Mammary epithelial cell (primary cell): Measurements from ENCODE around the gene YTHDC1.

ENCODE experiments used
- EZH2 ChIP-seq: IDR thresholded peaks from 2 replicates; pipeline ENCODE4 v1.6.1; 2012; ENCODE audit warnings: low read length, inconsistent platforms, borderline replicate concordance
- TF ChIP-seq, protein P1 (sequence below), 2 donors: IDR thresholded peaks in 1 of 2; conservative IDR thresholded peaks in 1 of 2; 2 replicates each; pipeline ENCODE4 v1.5.1; 2011 to 2012; ENCODE audit warnings: inconsistent platforms in 2 of 2, low read length in 2 of 2, mild to moderate bottlenecking in 2 of 2, control low read depth in 1 of 2, low read depth in 1 of 2; ENCODE audit not compliant: insufficient read depth in 1 of 2; ENCODE audit errors: extremely low read depth in 1 of 2

DNA sequence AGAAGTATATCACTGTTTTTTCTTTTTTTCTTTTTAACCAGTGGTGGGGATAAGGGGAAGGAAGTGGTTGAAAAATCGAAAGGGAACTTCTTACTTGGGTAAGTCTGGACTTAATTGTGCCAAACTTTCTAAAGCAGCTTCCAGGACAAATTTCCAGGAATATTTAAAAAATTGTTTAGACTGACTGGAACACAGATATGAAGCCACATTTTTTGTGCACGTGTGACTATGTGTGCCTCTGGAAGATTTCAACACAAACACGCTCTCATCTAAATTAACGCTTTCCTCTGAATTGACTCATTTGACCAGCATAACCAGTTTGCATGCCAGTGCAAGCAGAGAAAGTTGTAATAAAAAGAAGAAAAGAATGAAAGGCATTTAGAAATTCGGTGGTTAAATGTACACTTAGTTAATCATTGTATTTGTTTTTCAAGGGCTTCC, 18.8 kb upstream of the YTHDC1 start:
- TF ChIP-seq, protein P1, sequence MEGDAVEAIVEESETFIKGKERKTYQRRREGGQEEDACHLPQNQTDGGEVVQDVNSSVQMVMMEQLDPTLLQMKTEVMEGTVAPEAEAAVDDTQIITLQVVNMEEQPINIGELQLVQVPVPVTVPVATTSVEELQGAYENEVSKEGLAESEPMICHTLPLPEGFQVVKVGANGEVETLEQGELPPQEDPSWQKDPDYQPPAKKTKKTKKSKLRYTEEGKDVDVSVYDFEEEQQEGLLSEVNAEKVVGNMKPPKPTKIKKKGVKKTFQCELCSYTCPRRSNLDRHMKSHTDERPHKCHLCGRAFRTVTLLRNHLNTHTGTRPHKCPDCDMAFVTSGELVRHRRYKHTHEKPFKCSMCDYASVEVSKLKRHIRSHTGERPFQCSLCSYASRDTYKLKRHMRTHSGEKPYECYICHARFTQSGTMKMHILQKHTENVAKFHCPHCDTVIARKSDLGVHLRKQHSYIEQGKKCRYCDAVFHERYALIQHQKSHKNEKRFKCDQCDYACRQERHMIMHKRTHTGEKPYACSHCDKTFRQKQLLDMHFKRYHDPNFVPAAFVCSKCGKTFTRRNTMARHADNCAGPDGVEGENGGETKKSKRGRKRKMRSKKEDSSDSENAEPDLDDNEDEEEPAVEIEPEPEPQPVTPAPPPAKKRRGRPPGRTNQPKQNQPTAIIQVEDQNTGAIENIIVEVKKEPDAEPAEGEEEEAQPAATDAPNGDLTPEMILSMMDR (conservative IDR thresholded peaks at IDR 0.05 in 1 of 2, IDR thresholded peaks at IDR 0.05 in 1 of 2; ENCODE audit: extremely low read depth in 1 of 2, insufficient read depth in 1 of 2, low read depth in 1 of 2, low read length in 2 of 2), result no peak
- TF ChIP-seq EZH2, result no peak
